HCT116 (cell line): ENCODE results near the gene CCL17. TPM values are rescaled to one million over a fixed set of nuclear protein-coding genes. Genes with fewer than 3 reads are reported as not detected.

ENCODE experiments used
- ATAC-seq: fragments of 200-7000 bp; cut with Tn5 transposase; 2 replicates; pipeline ENCODE4 v1.9.1; 2020; ENCODE audit warnings: mild to moderate bottlenecking, moderate library complexity
- BruUV-seq: library from RNA; stranded (reverse); fragments of 400-500 nt; replicated peaks from 2 replicates; lab custom pipeline; 2021; lab: Mats Ljungman, UMichigan
- CTCF ChIA-PET: fragments of 300-600 bp; sonication (Branson Sonifier 250); formaldehyde crosslinking; loops from one replicate; lab custom pipeline; 2021; ENCODE audit warnings: antibody characterized with exemption; lab: Charles Lee
- POLR2A ChIA-PET: fragments of 300-600, 350-600 bp; sonication (Branson Sonifier 250); formaldehyde crosslinking; loops from one replicate; lab custom pipeline; 2021; ENCODE audit warnings: antibody characterized with exemption; lab: Charles Lee
- RAD21 ChIA-PET, 2 experiments: fragments of 300-600 bp; sonication (Branson Sonifier 250); formaldehyde crosslinking; loops; one replicate each; lab custom pipeline; 2023; ENCODE audit warnings: low total read pairs in 2 of 2; ENCODE audit not compliant: uncharacterized antibody in 2 of 2, unreplicated experiment in 2 of 2, low non-redundant PET in 1 of 2; lab: Charles Lee
- DNase-seq: peaks from one replicate; pipeline ENCODE4 v3.0.0-alpha.2; 2010; ENCODE audit warnings: low read depth, low spot score
- H2AFZ ChIP-seq: fragments of 200-600 bp; shearing (Covaris generic), sonication (generic); 2 replicates; pipeline ENCODE4 v1.6.1; 2017; ENCODE audit warnings: low read depth, mixed run types, mixed read lengths, antibody characterized with exemption, low read length; ENCODE audit not compliant: poor library complexity, severe bottlenecking
- H3K27ac ChIP-seq: 2 replicates; pipeline ENCODE4 v1.5.1; 2012; ENCODE audit warnings: low read depth, low read length
- H3K27me3 ChIP-seq: fragments of 200-600 bp; sonication (generic); 2 replicates; pipeline ENCODE4 v1.6.1; 2016; ENCODE audit warnings: mixed run types, low read length, mixed read lengths; ENCODE audit not compliant: insufficient read depth
- H3K36me3 ChIP-seq, 2 experiments: fragments of 200-500 bp in 1 of 2; fragments of 200-600 bp in 1 of 2; sonication (Bioruptor generic) in 1 of 2; sonication (generic) in 1 of 2; 2 replicates each; pipeline versions ENCODE4 v1.5.1 to v1.6.1; 2014 to 2016; ENCODE audit warnings: low read length in 2 of 2, inconsistent platforms in 1 of 2, mixed read lengths in 1 of 2, mixed run types in 1 of 2; ENCODE audit not compliant: insufficient read depth in 2 of 2, control insufficient read depth in 1 of 2
- H3K4me1 ChIP-seq, 2 experiments: fragments of 200-600 bp in 1 of 2; sonication (generic) in 1 of 2; 2 replicates each; pipeline versions ENCODE4 v1.5.1 to v1.6.1; 2012 to 2017; ENCODE audit warnings: low read length in 2 of 2, inconsistent platforms in 1 of 2, mild to moderate bottlenecking in 1 of 2, mixed read lengths in 1 of 2, mixed run types in 1 of 2, moderate library complexity in 1 of 2; ENCODE audit not compliant: insufficient read depth in 2 of 2, control insufficient read depth in 1 of 2
- H3K4me2 ChIP-seq: fragments of 200-600 bp; sonication (generic); 2 replicates; pipeline ENCODE4 v1.6.1; 2017; ENCODE audit warnings: mixed run types, low read length, mixed read lengths
- H3K4me3 ChIP-seq, 2 experiments: fragments of 200-600 bp in 1 of 2; sonication (generic) in 1 of 2; replicated peaks in 1 of 2; 2 replicates each; pipeline ENCODE4 v1.5.1; 2011 to 2016; ENCODE audit warnings: low read length in 2 of 2, control low read depth in 1 of 2, low read depth in 1 of 2, mild to moderate bottlenecking in 1 of 2, mixed read lengths in 1 of 2, mixed run types in 1 of 2
- H3K79me2 ChIP-seq: fragments of 200-600 bp; sonication (generic); 2 replicates; pipeline ENCODE4 v1.6.1; 2017; ENCODE audit warnings: mild to moderate bottlenecking, mixed run types, low read length, moderate library complexity, mixed read lengths; ENCODE audit not compliant: insufficient read depth
- H3K9ac ChIP-seq: fragments of 200-600 bp; sonication (generic); 2 replicates; pipeline ENCODE4 v1.6.1; 2016; ENCODE audit warnings: low read length, mixed read lengths
- H3K9me2 ChIP-seq: fragments of 200-600 bp; sonication (generic), shearing (Covaris generic); 2 replicates; pipeline ENCODE4 v1.6.1; 2017; ENCODE audit warnings: mixed run types, mild to moderate bottlenecking, moderate library complexity; ENCODE audit not compliant: insufficient read depth
- H3K9me3 ChIP-seq, 2 experiments: fragments of 200-500 bp in 1 of 2; fragments of 200-600 bp in 1 of 2; sonication (Bioruptor generic) in 1 of 2; sonication (generic) in 1 of 2; 2 replicates each; pipeline ENCODE4 v1.6.1; 2014 to 2017; ENCODE audit warnings: low read length in 2 of 2, mixed read lengths in 2 of 2, inconsistent platforms in 1 of 2, low read depth in 1 of 2, mild to moderate bottlenecking in 1 of 2, mixed run types in 1 of 2, moderate library complexity in 1 of 2; ENCODE audit not compliant: control insufficient read depth in 1 of 2, insufficient read depth in 1 of 2
- H4K20me1 ChIP-seq: fragments of 200-600 bp; sonication (generic), shearing (Covaris generic); 2 replicates; pipeline ENCODE4 v1.6.1; 2017; ENCODE audit warnings: mixed run types, mild to moderate bottlenecking, moderate library complexity; ENCODE audit not compliant: insufficient read depth
- CBX3 ChIP-seq: IDR thresholded peaks from 2 replicates; pipeline ENCODE4 v1.6.1; 2012; ENCODE audit warnings: low read depth
- CEBPB ChIP-seq: IDR thresholded peaks from 2 replicates; pipeline ENCODE4 v1.6.1; 2012; ENCODE audit warnings: low read depth
- ELF1 ChIP-seq: IDR thresholded peaks from 2 replicates; pipeline ENCODE4 v1.6.1; 2012; ENCODE audit warnings: low read depth, borderline replicate concordance
- EZH2 ChIP-seq: fragments of 200-600 bp; sonication (generic); IDR thresholded peaks from 2 replicates; pipeline ENCODE4 v1.6.1; 2017; ENCODE audit warnings: antibody characterized with exemption, mixed run types
- EZH2phosphoT487 ChIP-seq: fragments of 200-600 bp; IDR thresholded peaks from 2 replicates; pipeline ENCODE4 v1.6.1; 2018; ENCODE audit warnings: antibody characterized with exemption, borderline replicate concordance
- MAX ChIP-seq: IDR thresholded peaks from 2 replicates; pipeline ENCODE4 v1.6.1; 2012
- SRF ChIP-seq: IDR thresholded peaks from 2 replicates; pipeline ENCODE4 v1.6.1; 2012; ENCODE audit warnings: low read depth
- ZBTB33 ChIP-seq: IDR thresholded peaks from 2 replicates; pipeline ENCODE4 v1.6.1; 2011; ENCODE audit warnings: mild to moderate bottlenecking, low read length, moderate library complexity; ENCODE audit not compliant: insufficient replicate concordance; ENCODE audit errors: extremely low read depth
- ZFX ChIP-seq: fragments of 450-650 bp; IDR thresholded peaks from 2 replicates; pipeline ENCODE4 v1.6.1; 2017
- intact Hi-C: fragments of 100-400 bp; cut with micrococcal nuclease; formaldehyde crosslinking; loops from 2 replicates; pipeline ENCODE4 v1.10.0; 2022
- total RNA-seq: library from RNA; stranded (reverse); gene quantifications from one replicate; pipeline ENCODE4 v1.2.1, GENCODE V29; 2021; ENCODE audit not compliant: unreplicated experiment

CCL17 gene
- total RNA-seq, 1 experiment from 2014 or later = not detected

GRCh38 chr16:57427824-57428223 is 23.3 kb downstream of the CCL17 start:
- ATAC-seq (no peak), DNase-seq (no peak)
- BruUV-seq = no TSS peak
- Histone ChIP-seq H3K36me3 (peaks cover 35 to 40% of the 10 kb centered on the region in 2 experiments), H2AFZ (no peak overlapping the region), H3K27ac (no peak overlapping the region), H3K4me1 (no peaks in the 10 kb centered on the region), H3K9me3 (no peaks in the 10 kb centered on the region), H3K9me2 (no peaks in the 10 kb centered on the region), H3K4me2 (no peak overlapping the region), H3K27me3 (no peaks in the 10 kb centered on the region), H4K20me1 (no peaks in the 10 kb centered on the region), H3K79me2 (no peaks in the 10 kb centered on the region), H3K9ac (no peak overlapping the region), H3K4me3 (no peak overlapping the region)
- TF ChIP-seq EZH2phosphoT487 = no peak
- intact Hi-C loops = no loop called here
- ChIA-PET CTCF (no interaction called here), RAD21 (no interaction called here), POLR2A (no interaction called here)

DNA sequence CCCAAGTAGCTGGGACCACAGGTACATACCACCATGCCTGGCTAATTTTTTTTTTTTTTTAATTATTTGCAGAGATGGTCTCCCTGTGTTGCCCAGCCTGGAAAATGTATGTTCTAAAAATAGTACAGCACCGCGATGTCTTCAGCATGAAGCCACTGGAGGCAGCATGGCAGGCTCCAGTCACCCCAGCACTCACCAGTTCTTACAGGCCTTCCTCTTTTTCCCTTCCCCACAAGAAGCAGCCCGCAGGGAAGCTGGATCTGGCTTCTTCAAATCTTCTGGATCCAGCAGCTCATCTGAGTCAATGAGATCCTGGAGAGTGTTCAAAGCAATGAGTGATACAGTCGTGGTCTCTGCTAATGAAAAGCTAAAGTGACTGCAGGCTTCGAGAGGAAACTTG is 26.4 kb downstream of the CCL17 start:
- BruUV-seq = no TSS peak

More for the DNA sequence above, 26.4 kb downstream of the CCL17 start:
- H3K9me3 ChIP-seq = no peaks in the 10 kb centered on the region
- no peaks in the 10 kb centered on the region for H3K27me3 ChIP-seq
- no peaks in the 10 kb centered on the region for H3K4me1 ChIP-seq
- no peak overlapping the region for H3K4me2 ChIP-seq
- no peak overlapping the region for H3K27ac ChIP-seq
- ChIA-PET POLR2A (no interaction called here), RAD21 (no interaction called here), CTCF (interaction anchor here (1.2 kb wide), 1 partner anchor 12 kb away, joined by 3 read pairs; no protein-coding TSS in a partner anchor)
- H3K79me2 ChIP-seq = no peaks in the 10 kb centered on the region
- peaks cover 62 to 64% of the 10 kb centered on the region in 2 experiments for H3K36me3 ChIP-seq
- H3K9ac ChIP-seq = no peak overlapping the region
- intact Hi-C loops = no loop called here
- no peaks in the 10 kb centered on the region for H3K9me2 ChIP-seq
- no peak overlapping the region for H3K4me3 ChIP-seq
- ATAC-seq = no peak
- TF ChIP-seq EZH2 (no peak), SRF (no peak), ZBTB33 (no peak), CBX3 (no peak), ELF1 (no peak), ZFX (no peak), CEBPB (no peak), MAX (no peak)
- TF ChIP-seq, all 23 proteins: peak for 0
- DNase-seq = no peak
- no peak overlapping the region for H2AFZ ChIP-seq
- H4K20me1 ChIP-seq = no peaks in the 10 kb centered on the region
